Vagina (tissue), 2 donors: ENCODE measurements around the gene EZH2.

Experiments used
- CTCF ChIP-seq, 3 experiments: fragments of 450-650 bp in 2 of 3; fragments of 200-600 bp in 1 of 3; sonication (generic) in 1 of 3; IDR thresholded peaks; one replicate each; pipeline ENCODE4 v1.5.1; 2017 to 2019; ENCODE audit warnings: antibody characterized with exemption in 3 of 3, mild to moderate bottlenecking in 2 of 3, moderate library complexity in 2 of 3
- POLR2A ChIP-seq, 2 donors: fragments of 450-650 bp; IDR thresholded peaks; one replicate each; pipeline ENCODE4 v1.6.1; 2017; ENCODE audit warnings: antibody characterized with exemption in 2 of 2, mild to moderate bottlenecking in 2 of 2, moderate library complexity in 2 of 2

GRCh38 chr7:148898845-148899484, 14.9 kb upstream of the EZH2 start:
- no peak for TF ChIP-seq CTCF (IDR thresholded peaks at IDR 0.05)
- no peak for TF ChIP-seq POLR2A (IDR thresholded peaks at IDR 0.05)
